IPS-18a (cell line): ENCODE results near the gene CCR3.

Experiments used
- H3K27ac ChIP-seq: one replicate; pipeline ENCODE4 v1.5.1; 2013; ENCODE audit warnings: low read length
- H3K27me3 ChIP-seq: one replicate; pipeline ENCODE4 v1.6.1; 2013; ENCODE audit warnings: mild to moderate bottlenecking, low read length; ENCODE audit not compliant: control insufficient read depth, insufficient read depth
- H3K36me3 ChIP-seq: one replicate; pipeline ENCODE4 v1.6.1; 2013; ENCODE audit warnings: low read depth, low read length; ENCODE audit not compliant: control insufficient read depth
- H3K4me1 ChIP-seq: one replicate; pipeline ENCODE4 v1.6.1; 2013; ENCODE audit warnings: low read depth, low read length; ENCODE audit not compliant: control insufficient read depth
- H3K4me3 ChIP-seq: one replicate; pipeline ENCODE4 v1.5.1; 2013; ENCODE audit warnings: low read length
- H3K9ac ChIP-seq: one replicate; pipeline ENCODE4 v1.6.1; 2013; ENCODE audit warnings: mild to moderate bottlenecking, low read length, moderate library complexity
- H3K9me3 ChIP-seq: one replicate; pipeline ENCODE4 v1.6.1; 2013; ENCODE audit warnings: low read depth, low read length; ENCODE audit not compliant: control insufficient read depth

The CCR3 gene

GRCh38 chr3:46222435-46223161, 19.7 kb upstream of the CCR3 start:
- H3K9me3 ChIP-seq, result no peaks in the 10 kb centered on the region
- no peaks in the 10 kb centered on the region for H3K27me3 ChIP-seq
- no peak overlapping the region for H3K9ac ChIP-seq
- H3K4me3 ChIP-seq, result no peak overlapping the region
- H3K4me1 ChIP-seq, result no peaks in the 10 kb centered on the region
- no peaks in the 10 kb centered on the region for H3K36me3 ChIP-seq
- H3K27ac ChIP-seq, result no peak overlapping the region

GRCh38 chr3:46228260-46229242, 13.7 kb upstream of the CCR3 start:
- H3K27me3 ChIP-seq, result no peaks in the 10 kb centered on the region

GRCh38 chr3:46231323-46231722, 10.9 kb upstream of the CCR3 start:
- Histone ChIP-seq H3K4me3 (no peak overlapping the region), H3K27me3 (no peaks in the 10 kb centered on the region), H3K27ac (no peak overlapping the region), H3K36me3 (no peaks in the 10 kb centered on the region), H3K9ac (no peak overlapping the region), H3K4me1 (no peaks in the 10 kb centered on the region), H3K9me3 (no peaks in the 10 kb centered on the region)

More at GRCh38 chr3:46228260-46229242, 13.7 kb upstream of the CCR3 start:
- H3K4me3 ChIP-seq, result no peak overlapping the region
- H3K27ac ChIP-seq, result no peak overlapping the region
- no peaks in the 10 kb centered on the region for H3K9me3 ChIP-seq
- no peak overlapping the region for H3K9ac ChIP-seq
- H3K4me1 ChIP-seq, result no peaks in the 10 kb centered on the region
- no peaks in the 10 kb centered on the region for H3K36me3 ChIP-seq

DNA sequence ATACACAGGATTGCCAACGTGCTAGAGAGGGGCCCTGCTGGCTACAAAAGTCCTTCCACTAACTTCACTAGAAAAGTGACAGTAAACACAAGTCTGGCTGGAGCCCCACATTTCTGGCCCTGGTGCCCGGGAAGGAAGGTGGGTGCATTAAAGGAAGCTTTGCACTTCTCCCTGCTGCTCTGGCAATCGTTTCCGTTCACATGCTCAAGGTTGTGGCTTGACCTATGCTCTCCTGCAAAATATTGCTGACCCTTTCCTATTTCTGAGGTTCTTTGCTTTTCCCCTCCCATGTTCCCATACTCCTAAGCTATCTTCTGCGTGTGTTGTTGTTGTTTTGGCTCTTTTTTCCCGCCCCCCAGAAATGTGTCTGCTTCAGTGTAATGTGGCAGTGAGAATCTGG, 9.1 kb upstream of the CCR3 start:
- Histone ChIP-seq H3K4me1 (no peaks in the 10 kb centered on the region), H3K27me3 (no peaks in the 10 kb centered on the region)

DNA sequence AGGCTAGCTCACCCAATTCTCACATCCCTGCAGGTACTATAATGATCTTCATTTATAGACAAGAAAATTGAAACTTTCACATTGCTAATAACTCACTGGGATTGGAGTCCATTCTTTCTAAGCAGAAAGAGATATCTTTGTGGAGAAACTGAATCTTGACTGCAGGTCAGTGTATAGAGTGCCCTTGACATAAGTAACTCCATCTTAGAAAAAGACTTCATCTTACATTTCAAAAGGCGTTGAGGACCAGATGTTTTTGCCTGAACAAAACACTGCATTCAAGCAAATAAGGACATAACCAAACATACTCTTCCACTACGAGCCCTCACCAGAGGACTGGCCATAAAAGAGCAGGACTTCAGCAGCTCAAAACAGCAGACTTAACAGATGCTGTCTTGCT, 6.8 kb upstream of the CCR3 start:
- Histone ChIP-seq H3K36me3 (no peaks in the 10 kb centered on the region), H3K9me3 (no peaks in the 10 kb centered on the region), H3K27me3 (no peaks in the 10 kb centered on the region), H3K4me3 (no peak overlapping the region), H3K4me1 (peaks cover 8% of the 10 kb centered on the region), H3K27ac (no peak overlapping the region), H3K9ac (no peak overlapping the region)

More for the DNA sequence above, 9.1 kb upstream of the CCR3 start:
- H3K4me3 ChIP-seq, result no peak overlapping the region
- H3K36me3 ChIP-seq, result no peaks in the 10 kb centered on the region
- H3K9me3 ChIP-seq, result no peaks in the 10 kb centered on the region
- H3K9ac ChIP-seq, result no peak overlapping the region
- no peak overlapping the region for H3K27ac ChIP-seq

DNA sequence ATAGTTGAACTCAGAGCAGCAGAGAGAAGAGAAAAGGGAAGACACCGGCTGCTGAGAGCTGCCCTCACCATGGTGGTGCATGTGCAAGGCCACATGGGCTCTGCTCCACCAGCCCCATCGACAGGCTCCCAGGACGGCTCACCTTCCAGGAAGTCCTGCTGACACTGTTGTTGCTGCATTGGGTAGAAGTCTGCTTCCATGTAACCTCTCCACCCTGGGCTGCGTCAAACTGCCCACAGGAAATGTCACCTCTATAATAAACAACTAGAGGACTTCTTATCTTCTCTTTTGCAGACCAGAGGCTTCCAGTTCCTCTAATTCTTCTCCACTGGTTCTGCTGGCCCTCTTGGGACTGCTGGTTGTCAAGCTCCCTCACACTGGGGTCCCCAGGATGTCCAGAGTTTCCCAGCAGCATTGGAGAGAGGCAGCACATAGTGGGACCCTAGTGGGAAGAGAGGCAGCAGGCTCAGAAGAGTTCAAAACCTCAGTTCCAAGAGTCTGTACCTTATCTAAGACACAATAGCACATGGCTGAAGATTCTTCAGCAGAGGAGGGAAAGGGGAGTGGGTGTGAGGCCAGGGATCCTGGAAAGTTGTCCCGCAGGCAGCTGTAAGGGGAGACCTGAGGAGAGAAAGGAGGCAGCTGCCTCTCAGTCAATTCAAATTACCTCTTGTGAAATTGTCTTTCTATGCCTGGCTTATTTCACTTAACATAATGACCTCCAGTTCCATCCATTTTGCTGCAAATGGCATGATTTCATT, 5.8 kb upstream of the CCR3 start:
- Histone ChIP-seq H3K9ac (no peak overlapping the region), H3K27ac (no peak overlapping the region), H3K36me3 (no peaks in the 10 kb centered on the region), H3K4me3 (no peak overlapping the region), H3K27me3 (no peaks in the 10 kb centered on the region), H3K9me3 (no peaks in the 10 kb centered on the region), H3K4me1 (peaks cover 8% of the 10 kb centered on the region)

- H3K36me3 ChIP-seq, result no peaks in the 10 kb centered on the region
- no peak overlapping the region for H3K27ac ChIP-seq
- H3K4me3 ChIP-seq, result no peak overlapping the region
- H3K9ac ChIP-seq, result no peak overlapping the region
- H3K9me3 ChIP-seq, result no peaks in the 10 kb centered on the region
- no peaks in the 10 kb centered on the region for H3K27me3 ChIP-seq
- peaks cover 8% of the 10 kb centered on the region for H3K4me1 ChIP-seq
These were observed 3.9 kb upstream of the CCR3 start for GRCh38 chr3:46238386-46238785.

DNA sequence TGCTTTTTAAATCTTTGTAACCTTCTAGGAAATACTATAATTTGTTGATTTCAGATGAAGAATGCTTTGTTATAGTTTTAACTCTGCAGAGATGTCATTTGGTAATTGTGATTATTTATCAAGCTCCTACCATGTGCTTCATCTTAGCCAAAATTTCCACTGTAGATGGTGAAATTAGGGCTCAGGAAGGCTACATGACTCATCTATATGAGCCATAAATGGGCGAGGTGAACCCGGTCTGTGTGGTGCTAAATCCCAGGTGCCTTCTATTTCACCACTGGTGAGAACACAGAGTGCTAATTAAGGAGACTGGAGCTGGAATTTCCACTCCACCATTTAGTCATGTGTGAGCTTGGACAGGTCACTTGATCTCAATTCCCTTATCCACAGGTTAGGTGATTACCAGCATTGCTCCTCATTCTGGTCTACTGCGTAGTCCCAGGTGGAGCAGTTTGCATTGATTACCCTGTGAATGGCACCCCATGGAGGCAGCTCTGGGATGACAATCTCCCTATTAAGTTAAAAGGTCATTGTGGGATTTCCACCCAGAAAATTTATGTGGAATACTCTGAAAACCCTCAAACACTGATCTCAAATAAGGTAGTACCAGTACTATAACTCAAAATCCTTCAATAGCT, 2.8 kb upstream of the CCR3 start:
- Histone ChIP-seq H3K27me3 (no peaks in the 10 kb centered on the region), H3K9ac (no peak overlapping the region), H3K4me1 (peaks cover 8% of the 10 kb centered on the region), H3K4me3 (no peak overlapping the region), H3K36me3 (no peaks in the 10 kb centered on the region), H3K27ac (no peak overlapping the region), H3K9me3 (no peaks in the 10 kb centered on the region)

DNA sequence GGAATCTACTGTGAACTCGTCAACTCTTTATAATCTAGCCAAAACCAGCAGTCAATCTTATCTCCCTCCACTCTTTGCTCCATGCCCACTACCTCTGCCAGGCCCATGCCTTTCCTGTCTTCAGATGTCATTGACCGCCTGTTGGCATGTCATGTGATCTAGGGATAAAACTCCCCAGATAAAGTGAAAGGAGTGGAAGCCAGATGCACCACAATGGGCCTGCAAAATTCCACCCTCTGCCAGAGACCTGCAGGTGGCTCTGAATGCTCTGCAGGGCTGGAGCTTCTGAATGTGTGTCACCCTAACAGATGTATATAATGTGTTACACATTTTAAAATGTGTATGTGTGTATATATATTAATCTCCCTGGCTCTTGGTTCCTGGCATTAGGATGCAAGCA, 2.3 kb upstream of the CCR3 start:
- Histone ChIP-seq H3K9me3 (no peaks in the 10 kb centered on the region), H3K27ac (no peak overlapping the region), H3K4me1 (peaks cover 8% of the 10 kb centered on the region), H3K9ac (no peak overlapping the region), H3K27me3 (no peaks in the 10 kb centered on the region), H3K4me3 (no peak overlapping the region), H3K36me3 (no peaks in the 10 kb centered on the region)

DNA sequence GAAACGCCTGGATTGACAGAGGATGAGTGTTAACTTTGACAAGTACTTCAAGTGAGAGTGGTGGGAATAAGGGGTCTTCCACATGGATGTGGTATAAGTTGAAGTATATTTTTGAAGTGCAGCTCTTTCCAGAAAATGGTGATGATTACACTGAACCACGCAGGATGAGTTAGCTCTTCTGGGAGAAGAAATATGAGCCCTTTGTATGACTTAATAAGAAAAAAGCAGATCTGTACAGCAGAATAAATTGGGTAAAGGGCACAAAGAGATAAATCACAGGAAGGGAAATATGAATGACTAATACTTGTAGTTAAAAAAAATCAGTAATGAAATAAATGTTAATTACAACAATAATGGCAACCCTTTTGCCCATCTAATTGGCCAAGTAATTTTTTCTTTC, 1.3 kb downstream of the CCR3 start:
- H3K27ac ChIP-seq, result no peak overlapping the region
- H3K9ac ChIP-seq, result no peak overlapping the region
- no peaks in the 10 kb centered on the region for H3K9me3 ChIP-seq
- no peaks in the 10 kb centered on the region for H3K27me3 ChIP-seq
- H3K4me3 ChIP-seq, result no peak overlapping the region
- H3K36me3 ChIP-seq, result no peaks in the 10 kb centered on the region
- H3K4me1 ChIP-seq, result peaks cover 8% of the 10 kb centered on the region

- Histone ChIP-seq H3K9me3 (no peaks in the 10 kb centered on the region), H3K9ac (no peak overlapping the region), H3K27ac (no peak overlapping the region), H3K4me1 (no peaks in the 10 kb centered on the region), H3K4me3 (no peak overlapping the region), H3K36me3 (no peaks in the 10 kb centered on the region), H3K27me3 (no peaks in the 10 kb centered on the region)
These were observed 2.9 kb downstream of the CCR3 start for GRCh38 chr3:46245146-46245545.
